ENCODE data around the gene SZRD1. TPM values are rescaled to one million over a fixed set of nuclear protein-coding genes. Genes with fewer than 3 reads are reported as not detected.

The SZRD1 gene
- total and polyA plus RNA-seq, 2 donors from 2014 or later: 77.3 to 127 TPM

DNA sequence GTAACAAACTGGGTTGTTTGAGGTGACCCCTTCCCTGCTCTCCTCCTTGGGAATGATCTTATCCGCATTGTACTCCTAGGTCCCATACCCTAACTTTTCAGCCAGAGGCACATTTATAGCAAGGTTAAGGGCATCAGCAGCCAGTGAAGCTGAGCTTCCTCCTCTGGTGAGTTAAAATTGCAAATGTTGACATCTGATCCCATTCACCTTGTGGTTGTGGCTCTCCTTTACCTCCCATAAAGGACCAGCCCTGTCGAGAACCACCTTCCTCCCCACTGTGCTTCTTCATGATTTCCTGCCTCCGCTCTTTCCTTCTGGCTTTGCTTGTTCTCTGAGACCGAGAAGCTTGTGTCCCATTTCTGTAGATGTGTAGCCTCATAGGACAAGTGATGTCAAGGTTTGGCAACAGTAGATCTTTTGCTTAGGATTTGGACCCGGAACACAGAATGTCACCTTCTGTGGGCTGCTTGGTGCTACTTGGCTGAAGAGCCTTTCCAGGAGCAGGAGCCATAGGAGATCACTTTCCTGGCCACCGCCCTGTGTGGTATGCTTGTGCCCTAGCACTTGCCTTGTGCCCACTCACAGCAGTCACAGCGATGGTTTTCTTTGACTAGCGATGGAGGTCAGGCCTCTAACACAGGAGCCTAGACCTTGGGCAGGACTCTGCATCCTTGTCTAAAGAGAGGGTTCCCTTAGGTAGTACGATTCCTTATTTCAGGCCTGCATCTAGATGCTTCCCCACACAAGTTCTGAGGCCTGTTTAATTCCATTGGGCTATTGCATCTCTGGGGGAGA is 18.8 kb downstream of the SZRD1 start:
- H3K27me3 ChIP-seq (ENCODE audit: control insufficient read depth, insufficient read depth, low read length): no peaks in the 10 kb centered on the region
- no peak for TF ChIP-seq CTCF (IDR thresholded peaks at IDR 0.05; ENCODE audit: borderline replicate concordance, extremely low read depth, insufficient read depth)
- no peak overlapping the region for H3K27ac ChIP-seq (ENCODE audit: low read depth in 2 of 2, low read length in 2 of 2)
- intact Hi-C loops (cut with DNase I): no loop called here
- H3K4me3 ChIP-seq (ENCODE audit: low read length in 3 of 3): no peak overlapping the region
- H3K9me3 ChIP-seq (ENCODE audit: control insufficient read depth in 2 of 3, insufficient read depth in 1 of 3, low read length in 3 of 3): no peaks in the 10 kb centered on the region
- H3K36me3 ChIP-seq (ENCODE audit: control insufficient read depth in 2 of 3, insufficient read depth in 3 of 3, low read length in 3 of 3): no peaks in the 10 kb centered on the region
- H3K9ac ChIP-seq (ENCODE audit: low read length in 3 of 3): no peak overlapping the region
- no peak for DNase-seq
- no peak for FAIRE-seq
- peaks cover 0 to 25% (median 24%) of the 10 kb centered on the region in 3 donors for H3K4me1 ChIP-seq (ENCODE audit: control insufficient read depth in 2 of 3, insufficient read depth in 2 of 3, low read depth in 1 of 3, low read length in 3 of 3)

DNA sequence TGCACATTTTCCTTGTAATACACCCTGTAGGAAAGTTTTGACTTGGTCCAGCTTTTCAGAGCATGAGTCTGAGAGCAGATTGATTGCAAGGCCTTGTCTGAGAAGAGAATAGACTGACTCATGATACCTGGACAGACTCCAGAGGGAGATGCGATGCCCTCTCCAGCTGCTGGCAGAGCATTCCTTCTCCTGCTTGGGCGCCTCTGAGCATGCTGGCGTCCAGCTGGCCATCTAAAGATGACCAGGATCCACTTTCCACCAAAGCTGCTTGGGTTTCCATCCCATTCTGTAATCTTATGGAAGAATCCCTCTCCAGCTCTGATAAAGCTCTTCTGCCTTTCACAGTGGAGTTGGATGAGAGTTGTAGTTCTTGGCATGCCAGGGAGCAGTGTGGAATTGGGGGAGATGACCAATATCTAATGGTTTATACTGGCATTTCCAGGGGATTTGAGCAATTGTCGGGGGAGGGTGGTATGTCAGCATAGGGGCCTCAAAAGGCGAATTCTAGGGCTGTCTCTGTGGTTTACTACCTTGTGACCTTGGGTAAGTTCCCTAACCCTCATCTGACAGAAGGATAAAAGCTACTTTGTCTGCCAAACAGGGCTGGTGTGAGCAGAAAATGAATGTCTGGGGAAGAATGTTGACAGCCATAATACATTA is 19.5 kb downstream of the SZRD1 start:
- FAIRE-seq (no peak), DNase-seq (no peak)
- Histone ChIP-seq H3K4me1 (ENCODE audit: control insufficient read depth in 2 of 3, insufficient read depth in 2 of 3, low read depth in 1 of 3, low read length in 3 of 3) (peaks cover 0 to 30% (median 28%) of the 10 kb centered on the region in 3 donors), H3K27me3 (ENCODE audit: control insufficient read depth, insufficient read depth, low read length) (no peaks in the 10 kb centered on the region), H3K36me3 (ENCODE audit: control insufficient read depth in 2 of 3, insufficient read depth in 3 of 3, low read length in 3 of 3) (no peaks in the 10 kb centered on the region), H3K27ac (ENCODE audit: low read depth in 2 of 2, low read length in 2 of 2) (peak overlapping the region in 1 of 2 donors; percentile 61), H3K9me3 (ENCODE audit: control insufficient read depth in 2 of 3, insufficient read depth in 1 of 3, low read length in 3 of 3) (no peaks in the 10 kb centered on the region), H3K4me3 (ENCODE audit: low read length in 3 of 3) (peak overlapping the region in 1 of 3 donors; percentile 3), H3K9ac (ENCODE audit: low read length in 3 of 3) (no peak overlapping the region)
- no peak for TF ChIP-seq CTCF (IDR thresholded peaks at IDR 0.05; ENCODE audit: borderline replicate concordance, extremely low read depth, insufficient read depth)
- intact Hi-C loops (cut with DNase I): no loop called here

- Histone ChIP-seq H3K9ac (ENCODE audit: low read length in 3 of 3) (peak overlapping the region in 1 of 3 donors; percentile 20), H3K4me3 (ENCODE audit: low read length in 3 of 3) (peak overlapping the region; percentile 28 to 39 (median 31)), H3K27ac (ENCODE audit: low read depth in 2 of 2, low read length in 2 of 2) (peak overlapping the region; percentile 61 to 73), H3K27me3 (ENCODE audit: control insufficient read depth, insufficient read depth, low read length) (no peaks in the 10 kb centered on the region), H3K36me3 (ENCODE audit: control insufficient read depth in 2 of 3, insufficient read depth in 3 of 3, low read length in 3 of 3) (no peaks in the 10 kb centered on the region), H3K9me3 (ENCODE audit: control insufficient read depth in 2 of 3, insufficient read depth in 1 of 3, low read length in 3 of 3) (no peaks in the 10 kb centered on the region), H3K4me1 (ENCODE audit: control insufficient read depth in 2 of 3, insufficient read depth in 2 of 3, low read depth in 1 of 3, low read length in 3 of 3) (peaks cover 0 to 38% (median 32%) of the 10 kb centered on the region in 3 donors)
- no peak for FAIRE-seq
- peak in 1 of 5 donors; percentile 51 for DNase-seq
- TF ChIP-seq CTCF (IDR thresholded peaks at IDR 0.05; ENCODE audit: borderline replicate concordance, extremely low read depth, insufficient read depth): no peak
- intact Hi-C loops (cut with DNase I): no loop called here
Measured at GRCh38 chr1:16387201-16388188, 20.5 kb downstream of the SZRD1 start.
